ENCODE results near the gene IRF5. TPM values are rescaled to one million over a fixed set of nuclear protein-coding genes. Genes with fewer than 3 reads are reported as not detected.
"Not testable (repeated sequence)": the region's sequence is repeated elsewhere in the genome, so short reads cannot be mapped to it uniquely, and the experiment has no call there.

IRF5 gene
- total RNA-seq, 2 donors from 2014 or later = 26.5 to 43.4 TPM

GRCh38 chr7:128912281-128912680, 25.4 kb upstream of the IRF5 start:
- H3K36me3 Mint-ChIP-seq = no peaks in the 10 kb centered on the region
- H3K9me3 Mint-ChIP-seq = no peaks in the 10 kb centered on the region
- H3K4me3 Mint-ChIP-seq = no peak overlapping the region
- no peak overlapping the region for H3K27ac Mint-ChIP-seq
- DNase-seq (ENCODE audit: low spot score) = no peak
- ATAC-seq = no peak
- peaks cover 46 to 49% of the 10 kb centered on the region in 2 donors for H3K27me3 Mint-ChIP-seq
- peaks cover 5 to 8% of the 10 kb centered on the region in 2 donors for H3K4me1 Mint-ChIP-seq (ENCODE audit: low read depth in 2 of 2)

GRCh38 chr7:128912709-128913495, 24.8 kb upstream of the IRF5 start:
- ATAC-seq; H3K36me3 Mint-ChIP-seq; H3K9me3 Mint-ChIP-seq; H3K27ac Mint-ChIP-seq; H3K4me1 Mint-ChIP-seq (ENCODE audit: low read depth in 2 of 2); H3K4me3 Mint-ChIP-seq: not testable (repeated sequence)
- H3K27me3 Mint-ChIP-seq = peaks cover 44 to 51% of the 10 kb centered on the region in 2 donors
- peak; percentile 13 for DNase-seq (ENCODE audit: low spot score)

- peaks cover 51 to 53% of the 10 kb centered on the region in 2 donors for H3K27me3 Mint-ChIP-seq
- no peak for ATAC-seq
- H3K9me3 Mint-ChIP-seq = no peaks in the 10 kb centered on the region
- DNase-seq (ENCODE audit: low spot score) = peak; percentile 18
- H3K4me1 Mint-ChIP-seq (ENCODE audit: low read depth in 2 of 2) = peaks cover 5 to 8% of the 10 kb centered on the region in 2 donors
- H3K4me3 Mint-ChIP-seq = no peak overlapping the region
- no peak overlapping the region for H3K27ac Mint-ChIP-seq
- no peaks in the 10 kb centered on the region for H3K36me3 Mint-ChIP-seq
Observed at GRCh38 chr7:128913870-128914565, 23.7 kb upstream of the IRF5 start.

GRCh38 chr7:128914566-128915151, 23.1 kb upstream of the IRF5 start:
- Mint-ChIP-seq H3K36me3 (no peaks in the 10 kb centered on the region), H3K9me3 (no peaks in the 10 kb centered on the region), H3K4me3 (no peak overlapping the region), H3K27ac (no peak overlapping the region), H3K4me1 (ENCODE audit: low read depth in 2 of 2) (peaks cover 5 to 8% of the 10 kb centered on the region in 2 donors), H3K27me3 (peaks cover 50 to 53% of the 10 kb centered on the region in 2 donors)
- ATAC-seq (no peak), DNase-seq (ENCODE audit: low spot score) (peak; percentile 54)

GRCh38 chr7:128915271-128915819, 22.4 kb upstream of the IRF5 start:
- ATAC-seq = no peak
- H3K9me3 Mint-ChIP-seq = no peaks in the 10 kb centered on the region
- peaks cover 5 to 8% of the 10 kb centered on the region in 2 donors for H3K4me1 Mint-ChIP-seq (ENCODE audit: low read depth in 2 of 2)
- H3K27ac Mint-ChIP-seq = no peak overlapping the region
- peak overlapping the region; percentile 15 for H3K4me3 Mint-ChIP-seq
- no peaks in the 10 kb centered on the region for H3K36me3 Mint-ChIP-seq
- peaks cover 49% of the 10 kb centered on the region in 2 donors for H3K27me3 Mint-ChIP-seq
- peak; percentile 50 for DNase-seq (ENCODE audit: low spot score)

- DNase-seq (ENCODE audit: low spot score) = peak; percentile 54
- ATAC-seq = no peak
Observed at GRCh38 chr7:128915841-128916642, 21.7 kb upstream of the IRF5 start.

GRCh38 chr7:128916643-128916915, 21.1 kb upstream of the IRF5 start:
- Mint-ChIP-seq H3K4me3 (no peak overlapping the region), H3K27me3 (peaks cover 45 to 46% of the 10 kb centered on the region in 2 donors), H3K9me3 (no peaks in the 10 kb centered on the region), H3K36me3 (no peaks in the 10 kb centered on the region), H3K27ac (no peak overlapping the region), H3K4me1 (ENCODE audit: low read depth in 2 of 2) (peaks cover 5 to 8% of the 10 kb centered on the region in 2 donors)
- ATAC-seq (no peak), DNase-seq (ENCODE audit: low spot score) (no peak)

More at GRCh38 chr7:128915841-128916642, 21.7 kb upstream of the IRF5 start:
- Mint-ChIP-seq H3K4me1 (ENCODE audit: low read depth in 2 of 2) (peaks cover 5 to 8% of the 10 kb centered on the region in 2 donors), H3K27me3 (peaks cover 50% of the 10 kb centered on the region in 2 donors), H3K36me3 (no peaks in the 10 kb centered on the region), H3K4me3 (no peak overlapping the region), H3K27ac (no peak overlapping the region), H3K9me3 (no peaks in the 10 kb centered on the region)

GRCh38 chr7:128917122-128917521, 20.6 kb upstream of the IRF5 start:
- Mint-ChIP-seq H3K4me3 (no peak overlapping the region), H3K4me1 (ENCODE audit: low read depth in 2 of 2) (peaks cover 5 to 8% of the 10 kb centered on the region in 2 donors), H3K36me3 (no peaks in the 10 kb centered on the region), H3K27me3 (peaks cover 43 to 46% of the 10 kb centered on the region in 2 donors), H3K9me3 (no peaks in the 10 kb centered on the region), H3K27ac (no peak overlapping the region)
- DNase-seq (ENCODE audit: low spot score) (peak; percentile 34), ATAC-seq (no peak)

GRCh38 chr7:128918016-128918665, 19.6 kb upstream of the IRF5 start:
- ATAC-seq (no peak), DNase-seq (ENCODE audit: low spot score) (peak; percentile 10)
- H3K4me1 Mint-ChIP-seq (ENCODE audit: low read depth in 2 of 2) = peaks cover 5 to 8% of the 10 kb centered on the region in 2 donors
- no peaks in the 10 kb centered on the region for H3K36me3 Mint-ChIP-seq
- no peak overlapping the region for H3K27ac Mint-ChIP-seq
- no peak overlapping the region for H3K4me3 Mint-ChIP-seq
- H3K27me3 Mint-ChIP-seq = peaks cover 40 to 46% of the 10 kb centered on the region in 2 donors
- no peaks in the 10 kb centered on the region for H3K9me3 Mint-ChIP-seq

GRCh38 chr7:128919241-128919640, 18.5 kb upstream of the IRF5 start:
- no peak overlapping the region for H3K4me3 Mint-ChIP-seq
- DNase-seq (ENCODE audit: low spot score) = no peak
- H3K27ac Mint-ChIP-seq = no peak overlapping the region
- H3K9me3 Mint-ChIP-seq = no peaks in the 10 kb centered on the region
- H3K27me3 Mint-ChIP-seq = peaks cover 38 to 42% of the 10 kb centered on the region in 2 donors
- H3K4me1 Mint-ChIP-seq (ENCODE audit: low read depth in 2 of 2) = peaks cover 5 to 6% of the 10 kb centered on the region in 2 donors
- H3K36me3 Mint-ChIP-seq = no peaks in the 10 kb centered on the region
- ATAC-seq = no peak

- no peaks in the 10 kb centered on the region for H3K9me3 Mint-ChIP-seq
- no peak overlapping the region for H3K27ac Mint-ChIP-seq
- no peak for ATAC-seq
- peak; percentile 56 for DNase-seq (ENCODE audit: low spot score)
- peaks cover 35 to 37% of the 10 kb centered on the region in 2 donors for H3K27me3 Mint-ChIP-seq
- H3K36me3 Mint-ChIP-seq = no peaks in the 10 kb centered on the region
- peaks cover 5% of the 10 kb centered on the region in 2 donors for H3K4me1 Mint-ChIP-seq (ENCODE audit: low read depth in 2 of 2)
- H3K4me3 Mint-ChIP-seq = no peak overlapping the region
Observed at GRCh38 chr7:128919881-128920799, 17.6 kb upstream of the IRF5 start.

GRCh38 chr7:128920913-128921582, 16.7 kb upstream of the IRF5 start:
- DNase-seq (ENCODE audit: low spot score) = no peak

More at GRCh38 chr7:128920913-128921582, 16.7 kb upstream of the IRF5 start:
- no peak for ATAC-seq
- Mint-ChIP-seq H3K36me3 (no peaks in the 10 kb centered on the region), H3K4me3 (no peak overlapping the region), H3K27me3 (peaks cover 30 to 31% of the 10 kb centered on the region in 2 donors), H3K27ac (no peak overlapping the region), H3K9me3 (no peaks in the 10 kb centered on the region), H3K4me1 (ENCODE audit: low read depth in 2 of 2) (no peaks in the 10 kb centered on the region)

Measured in natural killer cell treated with Interleukin-12 subunit alpha and Interleukin-12 subunit beta and Interleukin-15 and Interleukin-18, amount 100 ng/mL, for 72 hours (primary cell).